ENCODE data around the gene GNAQ.

Gene GNAQ

DNA sequence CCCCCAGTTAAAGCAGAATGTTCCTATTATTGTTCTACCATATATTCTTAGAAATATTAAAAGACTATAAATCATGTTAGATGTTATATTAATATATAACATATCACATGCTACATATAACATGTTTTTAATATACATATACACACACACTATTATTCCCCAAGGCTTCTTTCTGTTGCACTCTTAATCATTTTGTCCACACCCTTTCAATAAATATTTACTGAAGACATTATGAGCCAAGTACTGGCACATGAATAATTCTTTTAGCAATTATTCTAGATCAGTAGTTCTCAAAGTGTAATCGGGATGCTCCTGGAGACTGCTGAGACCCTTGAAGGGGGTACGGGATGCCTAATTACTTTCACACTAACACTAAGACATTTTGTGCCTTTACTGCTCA is 143.9 kb downstream of the GNAQ start:
- ATAC-seq (ENCODE audit: insufficient read depth, low read depth) (no peak), DNase-seq (no peak)
- H3K4me3 ChIP-seq (ENCODE audit: low read depth in 1 of 2, low read length in 2 of 2): no peak overlapping the region
- H3K27me3 ChIP-seq (ENCODE audit: insufficient read depth, low read length, poor library complexity): no peaks in the 10 kb centered on the region
- peaks cover 25% of the 10 kb centered on the region for H3K4me1 ChIP-seq (ENCODE audit: insufficient read depth, low read length)
- TF ChIP-seq, protein P1, sequence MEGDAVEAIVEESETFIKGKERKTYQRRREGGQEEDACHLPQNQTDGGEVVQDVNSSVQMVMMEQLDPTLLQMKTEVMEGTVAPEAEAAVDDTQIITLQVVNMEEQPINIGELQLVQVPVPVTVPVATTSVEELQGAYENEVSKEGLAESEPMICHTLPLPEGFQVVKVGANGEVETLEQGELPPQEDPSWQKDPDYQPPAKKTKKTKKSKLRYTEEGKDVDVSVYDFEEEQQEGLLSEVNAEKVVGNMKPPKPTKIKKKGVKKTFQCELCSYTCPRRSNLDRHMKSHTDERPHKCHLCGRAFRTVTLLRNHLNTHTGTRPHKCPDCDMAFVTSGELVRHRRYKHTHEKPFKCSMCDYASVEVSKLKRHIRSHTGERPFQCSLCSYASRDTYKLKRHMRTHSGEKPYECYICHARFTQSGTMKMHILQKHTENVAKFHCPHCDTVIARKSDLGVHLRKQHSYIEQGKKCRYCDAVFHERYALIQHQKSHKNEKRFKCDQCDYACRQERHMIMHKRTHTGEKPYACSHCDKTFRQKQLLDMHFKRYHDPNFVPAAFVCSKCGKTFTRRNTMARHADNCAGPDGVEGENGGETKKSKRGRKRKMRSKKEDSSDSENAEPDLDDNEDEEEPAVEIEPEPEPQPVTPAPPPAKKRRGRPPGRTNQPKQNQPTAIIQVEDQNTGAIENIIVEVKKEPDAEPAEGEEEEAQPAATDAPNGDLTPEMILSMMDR (IDR thresholded peaks at IDR 0.05; ENCODE audit: borderline replicate concordance, extremely low read depth, low read length, poor library complexity, severe bottlenecking): no peak
- no peak for TF ChIP-seq EZH2 (IDR thresholded peaks at IDR 0.05; ENCODE audit: borderline replicate concordance, low read depth, low read length, severe bottlenecking)
- H3K9me3 ChIP-seq (ENCODE audit: insufficient read depth, low read length, severe bottlenecking): no peaks in the 10 kb centered on the region
- no peak overlapping the region for H3K4me2 ChIP-seq (ENCODE audit: insufficient read depth, low read length)
- H4K20me1 ChIP-seq (ENCODE audit: insufficient read depth, low read length): 0 out of 2 replicates have a peak, but pooled peaks cover 6% of the 10 kb centered on the region
- H2AFZ ChIP-seq (ENCODE audit: low read depth, low read length): no peak overlapping the region
- peaks cover 86% of the 10 kb centered on the region for H3K79me2 ChIP-seq (ENCODE audit: insufficient read depth, low read length)
- peaks cover 7% of the 10 kb centered on the region; the same call in 1 of the 2 replicates for H3K36me3 ChIP-seq (ENCODE audit: insufficient read depth, low read length)
- no peak overlapping the region for H3K27ac ChIP-seq (ENCODE audit: low read length)
- no peak overlapping the region for H3K9ac ChIP-seq (ENCODE audit: low read depth, low read length)

DNA sequence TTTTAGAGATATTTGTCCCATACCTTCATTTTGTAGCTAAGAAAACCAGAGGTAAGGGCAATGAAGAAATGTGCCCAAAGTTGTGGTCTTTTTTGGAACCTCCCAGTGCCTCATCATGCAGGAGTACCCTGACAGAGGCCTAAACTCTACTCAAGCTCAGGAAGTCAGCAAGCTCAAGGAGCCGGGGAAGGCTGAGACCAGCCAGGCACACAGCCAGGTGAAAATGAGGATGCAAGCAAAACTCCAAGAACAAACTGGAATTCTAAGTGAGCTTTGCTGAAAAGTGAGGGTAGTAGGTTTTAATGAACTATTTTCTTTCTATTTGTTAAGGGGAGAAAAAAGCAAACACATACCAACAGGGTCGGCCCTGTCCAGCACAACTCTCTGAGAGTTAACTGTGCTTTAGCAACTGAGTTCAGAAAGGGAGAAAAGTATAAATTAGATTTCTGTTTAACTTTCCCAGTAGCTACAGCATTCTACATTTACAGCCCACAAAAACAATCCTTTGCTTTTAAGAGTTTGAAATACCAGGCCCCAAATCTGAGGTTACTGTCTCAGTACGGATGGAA is 146.4 kb downstream of the GNAQ start:
- peaks cover 87% of the 10 kb centered on the region for H3K79me2 ChIP-seq (ENCODE audit: insufficient read depth, low read length)
- H3K4me2 ChIP-seq (ENCODE audit: insufficient read depth, low read length): no peak overlapping the region
- no peak for ATAC-seq (ENCODE audit: insufficient read depth, low read depth)

DNA sequence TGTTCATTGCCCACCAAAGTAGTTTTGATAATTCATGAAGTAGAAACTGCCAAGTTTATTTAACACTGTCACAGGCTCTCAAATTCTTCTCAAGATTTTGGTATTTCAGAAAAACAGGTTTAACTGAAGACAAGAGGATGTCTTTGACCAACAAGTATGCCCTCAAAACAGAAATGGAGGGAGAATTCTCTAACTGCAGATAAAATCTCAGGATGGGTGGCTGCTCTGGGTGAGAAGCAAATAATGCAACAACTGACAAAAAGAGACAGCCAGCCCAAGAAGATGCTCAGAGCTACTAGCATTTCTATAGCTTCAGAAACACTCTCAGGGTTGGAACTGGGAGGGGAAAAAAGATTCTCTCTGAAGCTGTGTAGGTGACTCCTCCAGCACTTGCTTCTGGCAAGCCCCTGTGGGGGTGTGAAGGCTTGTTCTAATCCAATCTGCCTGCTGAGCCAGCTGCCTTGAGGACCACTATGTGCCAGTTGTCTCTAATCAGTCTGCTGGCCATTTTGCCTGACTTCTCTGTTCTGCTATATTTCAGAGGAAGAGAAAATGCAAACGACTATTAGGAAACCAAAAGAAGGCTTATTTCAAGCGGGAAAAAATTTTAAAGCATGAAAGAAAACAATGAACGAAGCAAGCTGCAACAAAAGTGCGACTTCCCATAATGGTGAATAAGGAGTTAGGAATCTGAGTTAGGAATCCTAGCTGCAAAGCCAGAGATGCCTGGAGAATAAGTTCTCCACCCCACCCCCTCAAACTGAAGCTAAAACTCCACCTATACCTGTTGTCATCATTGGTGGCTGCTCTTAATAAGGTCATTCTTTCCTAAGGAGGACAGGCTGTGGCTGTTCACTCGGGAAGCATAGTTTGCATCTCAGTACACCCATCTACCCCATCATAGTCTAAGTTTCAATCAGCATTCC is 147.5 kb downstream of the GNAQ start:
- Histone ChIP-seq H3K9me3 (ENCODE audit: insufficient read depth, low read length, severe bottlenecking) (no peaks in the 10 kb centered on the region), H3K4me2 (ENCODE audit: insufficient read depth, low read length) (no peak overlapping the region), H3K27ac (ENCODE audit: low read length) (peak overlapping the region; percentile 68), H4K20me1 (ENCODE audit: insufficient read depth, low read length) (0 out of 2 replicates have a peak, but pooled peaks cover 6% of the 10 kb centered on the region), H3K36me3 (ENCODE audit: insufficient read depth, low read length) (no peaks in the 10 kb centered on the region; the same call in 1 of the 2 replicates), H3K27me3 (ENCODE audit: insufficient read depth, low read length, poor library complexity) (no peaks in the 10 kb centered on the region), H3K79me2 (ENCODE audit: insufficient read depth, low read length) (peaks cover 86% of the 10 kb centered on the region), H3K4me3 (ENCODE audit: low read depth in 1 of 2, low read length in 2 of 2) (no peak overlapping the region), H2AFZ (ENCODE audit: low read depth, low read length) (no peak overlapping the region), H3K9ac (ENCODE audit: low read depth, low read length) (no peak overlapping the region), H3K4me1 (ENCODE audit: insufficient read depth, low read length) (peaks cover 25% of the 10 kb centered on the region)
- ATAC-seq (ENCODE audit: insufficient read depth, low read depth): peak; percentile 67; the same call in 2 of the 3 replicates
- peak; percentile 20 for DNase-seq
- TF ChIP-seq, protein P1 (IDR thresholded peaks at IDR 0.05; ENCODE audit: borderline replicate concordance, extremely low read depth, low read length, poor library complexity, severe bottlenecking): no peak

More for the DNA sequence above, 146.4 kb downstream of the GNAQ start:
- no peak for DNase-seq
- H3K27ac ChIP-seq (ENCODE audit: low read length): peak overlapping the region; percentile 68; the same call in 1 of the 2 replicates
- no peak for TF ChIP-seq EZH2 (IDR thresholded peaks at IDR 0.05; ENCODE audit: borderline replicate concordance, low read depth, low read length, severe bottlenecking)
- TF ChIP-seq, protein P1 (IDR thresholded peaks at IDR 0.05; ENCODE audit: borderline replicate concordance, extremely low read depth, low read length, poor library complexity, severe bottlenecking): no peak
- peaks cover 4% of the 10 kb centered on the region; the same call in 1 of the 2 replicates for H3K36me3 ChIP-seq (ENCODE audit: insufficient read depth, low read length)
- H2AFZ ChIP-seq (ENCODE audit: low read depth, low read length): no peak overlapping the region
- no peak overlapping the region for H3K4me3 ChIP-seq (ENCODE audit: low read depth in 1 of 2, low read length in 2 of 2)
- no peaks in the 10 kb centered on the region for H3K9me3 ChIP-seq (ENCODE audit: insufficient read depth, low read length, severe bottlenecking)
- H3K4me1 ChIP-seq (ENCODE audit: insufficient read depth, low read length): peaks cover 25% of the 10 kb centered on the region
- no peak overlapping the region for H3K9ac ChIP-seq (ENCODE audit: low read depth, low read length)
- H4K20me1 ChIP-seq (ENCODE audit: insufficient read depth, low read length): 0 out of 2 replicates have a peak, but pooled peaks cover 6% of the 10 kb centered on the region
- H3K27me3 ChIP-seq (ENCODE audit: insufficient read depth, low read length, poor library complexity): no peaks in the 10 kb centered on the region

Measured in DND-41 (cell line).